Thoracic aorta (tissue), 2 donors: ENCODE results near the gene SREBF1. TPM values are rescaled to one million over a fixed set of nuclear protein-coding genes. Genes with fewer than 3 reads are reported as not detected.

Experiments used
- ATAC-seq: fragments of 150-250 bp; one replicate; pipeline ENCODE4 v1.8.0; 2017; ENCODE audit warnings: low read depth; ENCODE audit not compliant: insufficient number of reproducible peaks, low FRiP score
- DNase-seq: peaks from one replicate; pipeline ENCODE4 v3.0.0-alpha.2; 2020; ENCODE audit warnings: low spot score
- H3K27ac ChIP-seq, 2 donors: fragments of 200-600 bp; sonication (generic); 1 replicate in 1 of 2; 2 replicates in 1 of 2; pipeline ENCODE4 v1.5.1; 2016; ENCODE audit warnings: mild to moderate bottlenecking in 2 of 2, moderate library complexity in 2 of 2
- H3K27me3 ChIP-seq: fragments of 200-600 bp; sonication (generic); replicated peaks from 2 replicates; pipeline ENCODE4 v1.6.0; 2016; ENCODE audit warnings: mild to moderate bottlenecking; ENCODE audit not compliant: insufficient read depth
- H3K36me3 ChIP-seq: fragments of 200-600 bp; sonication (generic); one replicate; pipeline ENCODE4 v1.5.1; 2016
- H3K4me1 ChIP-seq, 2 donors: fragments of 200-600 bp; sonication (generic); 1 replicate in 1 of 2; 2 replicates in 1 of 2; pipeline versions ENCODE4 v1.5.1 to v1.6.0; 2016; ENCODE audit warnings: low read depth in 2 of 2, mild to moderate bottlenecking in 1 of 2; ENCODE audit not compliant: control insufficient read depth in 1 of 2
- H3K4me3 ChIP-seq: fragments of 200-600 bp; sonication (generic); 2 replicates; pipeline ENCODE4 v1.5.1; 2016; ENCODE audit warnings: mild to moderate bottlenecking
- H3K9me3 ChIP-seq: fragments of 200-600 bp; sonication (generic); 2 replicates; pipeline ENCODE4 v1.5.1; 2016
- total RNA-seq, 2 donors: library from RNA; depleted of rRNA; stranded (reverse); fragments of >200 nt; gene quantifications; one replicate each; pipeline versions ENCODE4 v1.1.0 to v1.2.3, GENCODE V29; 2016
- TF ChIP-seq, protein P1 (sequence below): fragments of 200-600 bp; sonication (generic); IDR thresholded peaks from one replicate; pipeline ENCODE4 v1.5.1; 2019; ENCODE audit warnings: antibody characterized with exemption

Gene SREBF1
- total RNA-seq, 2 donors from 2014 or later = 56.2 to 64.2 TPM

DNA sequence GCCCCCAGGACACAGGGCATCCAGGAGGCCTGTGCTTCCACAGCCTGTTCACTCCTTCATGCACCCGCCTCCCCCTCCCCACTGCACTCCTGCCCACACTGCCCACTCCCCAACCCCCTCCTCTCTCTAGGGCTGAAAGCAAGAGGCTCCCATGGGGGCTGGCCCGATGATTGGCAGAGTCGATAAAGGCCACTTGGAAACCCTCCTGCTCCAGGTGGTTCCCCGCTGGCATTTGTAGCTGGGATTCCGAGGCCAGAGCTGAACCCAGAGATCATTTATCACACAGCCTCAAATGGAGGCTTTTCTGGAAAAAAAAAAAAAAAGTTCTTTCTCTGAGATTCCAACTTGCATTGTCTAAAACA, 74.1 kb downstream of the SREBF1 start:
- no peaks in the 10 kb centered on the region for H3K9me3 ChIP-seq
- TF ChIP-seq, protein P1, sequence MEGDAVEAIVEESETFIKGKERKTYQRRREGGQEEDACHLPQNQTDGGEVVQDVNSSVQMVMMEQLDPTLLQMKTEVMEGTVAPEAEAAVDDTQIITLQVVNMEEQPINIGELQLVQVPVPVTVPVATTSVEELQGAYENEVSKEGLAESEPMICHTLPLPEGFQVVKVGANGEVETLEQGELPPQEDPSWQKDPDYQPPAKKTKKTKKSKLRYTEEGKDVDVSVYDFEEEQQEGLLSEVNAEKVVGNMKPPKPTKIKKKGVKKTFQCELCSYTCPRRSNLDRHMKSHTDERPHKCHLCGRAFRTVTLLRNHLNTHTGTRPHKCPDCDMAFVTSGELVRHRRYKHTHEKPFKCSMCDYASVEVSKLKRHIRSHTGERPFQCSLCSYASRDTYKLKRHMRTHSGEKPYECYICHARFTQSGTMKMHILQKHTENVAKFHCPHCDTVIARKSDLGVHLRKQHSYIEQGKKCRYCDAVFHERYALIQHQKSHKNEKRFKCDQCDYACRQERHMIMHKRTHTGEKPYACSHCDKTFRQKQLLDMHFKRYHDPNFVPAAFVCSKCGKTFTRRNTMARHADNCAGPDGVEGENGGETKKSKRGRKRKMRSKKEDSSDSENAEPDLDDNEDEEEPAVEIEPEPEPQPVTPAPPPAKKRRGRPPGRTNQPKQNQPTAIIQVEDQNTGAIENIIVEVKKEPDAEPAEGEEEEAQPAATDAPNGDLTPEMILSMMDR = no peak
- H3K4me3 ChIP-seq = no peak overlapping the region
- ATAC-seq (no peak), DNase-seq (no peak)
- no peaks in the 10 kb centered on the region for H3K4me1 ChIP-seq
- H3K27me3 ChIP-seq = no peaks in the 10 kb centered on the region
- no peaks in the 10 kb centered on the region for H3K36me3 ChIP-seq
- H3K27ac ChIP-seq = no peak overlapping the region

Other genes with a start within 250 kb of the SREBF1 start
- gene PEMT, start 245.3 kb downstream of the SREBF1 start, total RNA-seq = 10 to 100 TPM; 15.7 to 22.1 TPM
- 10 to 100 TPM; 21.0 to 31.5 TPM for gene RAI1, start 155.5 kb downstream of the SREBF1 start, total RNA-seq
- gene TOM1L2, start 135.4 kb upstream of the SREBF1 start, total RNA-seq = 100 to 1,000 TPM in 1 of 2 donors, 10 to 100 TPM in 1; 63.4 to 185 TPM
- gene DRC3, start 135.9 kb upstream of the SREBF1 start, total RNA-seq = 1 to 10 TPM in 1 of 2 donors, under 1 TPM in 1; 0.27 to 2.3 TPM
- gene ATPAF2, start 202.2 kb upstream of the SREBF1 start, total RNA-seq = 10 to 100 TPM; 11.8 to 19.0 TPM
- gene GID4, start 202.4 kb upstream of the SREBF1 start, total RNA-seq = 10 to 100 TPM; 13.5 to 16.4 TPM